SH-SY5Y (cell line): ENCODE data around the gene PRKCH.

ENCODE experiments used
- GATA2 ChIP-seq: IDR thresholded peaks from 2 replicates; pipeline ENCODE4 v1.6.1; 2011; ENCODE audit warnings: mild to moderate bottlenecking, low read depth, low read length
- GATA3 ChIP-seq: IDR thresholded peaks from 2 replicates; pipeline ENCODE4 v1.6.1; 2011; ENCODE audit warnings: low read depth, mild to moderate bottlenecking, low read length, moderate library complexity

DNA sequence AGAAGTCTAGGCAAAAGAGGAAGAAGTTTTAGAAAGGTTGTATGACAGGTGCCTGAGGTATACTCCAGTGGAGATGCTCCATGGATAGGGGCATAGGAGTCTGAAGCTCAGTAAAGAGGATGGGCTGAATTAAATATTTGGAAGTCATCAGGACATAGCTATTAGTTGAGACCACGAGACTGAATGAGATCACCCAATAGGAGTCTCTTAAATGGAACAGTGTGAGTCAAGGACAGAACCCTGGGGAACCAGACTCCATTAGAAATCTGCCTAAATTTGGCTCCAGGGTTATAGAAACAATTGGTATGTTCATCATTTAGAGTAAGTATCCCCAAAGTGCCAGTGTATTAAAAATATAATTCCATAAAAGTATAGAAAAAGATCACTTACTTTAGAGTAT lies 172.6 kb downstream of the PRKCH start:
- TF ChIP-seq GATA2 (no peak), GATA3 (no peak)
